Right lobe of liver (tissue), 6 donors: Measurements from ENCODE around the gene MBNL2. TPM values are rescaled to one million over a fixed set of nuclear protein-coding genes. Genes with fewer than 3 reads are reported as not detected.

Source experiments
- ATAC-seq, 4 donors: fragments of 200-7000 bp; cut with Tn5 transposase; one replicate each; pipeline ENCODE4 v1.9.1; 2020; ENCODE audit warnings: mild to moderate bottlenecking in 4 of 4, moderate library complexity in 4 of 4
- DNase-seq, 3 donors: peaks; one replicate each; pipeline ENCODE4 v3.0.0-alpha.2; 2020
- H3K27ac ChIP-seq, 3 donors: fragments of 200-600 bp; one replicate each; pipeline ENCODE4 v1.8.0; 2022
- H3K27me3 ChIP-seq, 2 donors: fragments of 200-600 bp; one replicate each; pipeline ENCODE4 v1.8.0; 2022
- H3K36me3 ChIP-seq, 4 donors: fragments of 200-600 bp; sonication (generic) in 1 of 4; one replicate each; pipeline versions ENCODE4 v1.5.1 to v1.8.0; 2017 to 2022; ENCODE audit warnings: control low read depth in 1 of 4
- H3K4me1 ChIP-seq, 4 donors: fragments of 200-600 bp; sonication (generic) in 1 of 4; one replicate each; pipeline versions ENCODE4 v1.5.1 to v1.8.0; 2017 to 2022; ENCODE audit warnings: control low read depth in 1 of 4
- H3K4me3 ChIP-seq, 3 donors: fragments of 200-600 bp; one replicate each; pipeline ENCODE4 v1.8.0; 2022
- H3K9me3 ChIP-seq, 4 donors: fragments of 200-600 bp; sonication (generic) in 1 of 4; one replicate each; pipeline versions ENCODE4 v1.5.1 to v1.8.0; 2017 to 2022; ENCODE audit warnings: control low read depth in 1 of 4
- POLR2A ChIP-seq: fragments of 450-650 bp; IDR thresholded peaks from one replicate; pipeline ENCODE4 v1.6.1; 2017; ENCODE audit warnings: antibody characterized with exemption, mild to moderate bottlenecking
- WGBS: methylation state at CpG from one replicate; pipeline ENCODE4 v1.1.6; 2018; ENCODE audit warnings: low coverage, low lambda C conversion rate; ENCODE audit not compliant: insufficient coverage; ENCODE audit errors: missing lambda C conversion rate; 5-methylcytosine and 5-hydroxymethylcytosine counted together
- intact Hi-C, 2 donors: fragments of 100-400 bp; cut with DNase I; formaldehyde crosslinking; loops; one replicate each; pipeline versions ENCODE4 v1.11.2 to v1.14.1; 2022
- total RNA-seq, 6 experiments: library from RNA; depleted of rRNA in 2 of 6; stranded (reverse); fragments of >200 nt in 2 of 6; fragmentation: NEBNext Ultra II Directional in 3 of 6; extraction: Animal tissue kit (Norgen Biotek cat#: 25700) in 3 of 6; gene quantifications; one replicate each; pipeline versions ENCODE4 v1.1.0 to v1.2.4, GENCODE V29; 2016 to 2023
- TF ChIP-seq, protein P1 (sequence below), 4 donors: fragments of 200-600 bp in 3 of 4; fragments of 450-650 bp in 1 of 4; IDR thresholded peaks; one replicate each; pipeline versions ENCODE4 v1.5.1 to v1.8.0; 2016 to 2022; ENCODE audit warnings: antibody characterized with exemption in 4 of 4, mild to moderate bottlenecking in 2 of 4
- donor health status: DM: no; HTN: yes; CAD: no.
- donor health status: DM: no; HTN: no; CAD: no.
- donor health status: DM: no; HTN: no; CAD: no.
- donor health status: DM: no; HTN: yes; CAD: no.
- donor health status: DM: no; HTN: yes; CAD: no.

MBNL2 gene
- total RNA-seq, 6 experiments from 2014 or later = 30.3 to 135 (median 81.5) TPM

DNA sequence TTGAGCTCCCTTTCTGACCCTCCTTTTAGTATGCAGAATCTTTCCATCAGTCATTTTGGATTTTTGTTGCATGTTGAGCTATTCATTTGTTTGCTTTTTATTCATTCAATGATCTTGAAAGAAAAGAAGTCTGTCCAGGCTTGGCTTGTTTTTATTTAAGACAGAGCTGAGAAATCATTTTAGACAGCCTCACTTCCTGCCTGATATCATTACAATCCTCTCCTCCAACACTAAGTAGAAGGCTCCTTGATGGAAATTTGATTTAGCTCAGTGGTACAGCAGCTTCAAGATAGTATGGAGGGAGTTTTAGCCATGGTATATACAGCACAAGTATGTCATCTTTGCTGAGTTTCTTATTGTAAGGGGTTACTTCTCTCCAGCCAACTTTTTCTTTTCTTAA, 28.4 kb downstream of the MBNL2 start:
- intact Hi-C loops = no loop called here
- Histone ChIP-seq H3K4me1 (peaks cover 0 to 59% (median 27%) of the 10 kb centered on the region in 4 donors), H3K36me3 (no peaks in the 10 kb centered on the region), H3K27ac (peak overlapping the region in 2 of 3 donors; percentile 21 to 39), H3K27me3 (no peaks in the 10 kb centered on the region), H3K9me3 (no peaks in the 10 kb centered on the region), H3K4me3 (no peak overlapping the region)
- DNase-seq (no peak), ATAC-seq (peak in 1 of 4 donors; percentile 20)
- TF ChIP-seq POLR2A = no peak
- TF ChIP-seq, protein P1, sequence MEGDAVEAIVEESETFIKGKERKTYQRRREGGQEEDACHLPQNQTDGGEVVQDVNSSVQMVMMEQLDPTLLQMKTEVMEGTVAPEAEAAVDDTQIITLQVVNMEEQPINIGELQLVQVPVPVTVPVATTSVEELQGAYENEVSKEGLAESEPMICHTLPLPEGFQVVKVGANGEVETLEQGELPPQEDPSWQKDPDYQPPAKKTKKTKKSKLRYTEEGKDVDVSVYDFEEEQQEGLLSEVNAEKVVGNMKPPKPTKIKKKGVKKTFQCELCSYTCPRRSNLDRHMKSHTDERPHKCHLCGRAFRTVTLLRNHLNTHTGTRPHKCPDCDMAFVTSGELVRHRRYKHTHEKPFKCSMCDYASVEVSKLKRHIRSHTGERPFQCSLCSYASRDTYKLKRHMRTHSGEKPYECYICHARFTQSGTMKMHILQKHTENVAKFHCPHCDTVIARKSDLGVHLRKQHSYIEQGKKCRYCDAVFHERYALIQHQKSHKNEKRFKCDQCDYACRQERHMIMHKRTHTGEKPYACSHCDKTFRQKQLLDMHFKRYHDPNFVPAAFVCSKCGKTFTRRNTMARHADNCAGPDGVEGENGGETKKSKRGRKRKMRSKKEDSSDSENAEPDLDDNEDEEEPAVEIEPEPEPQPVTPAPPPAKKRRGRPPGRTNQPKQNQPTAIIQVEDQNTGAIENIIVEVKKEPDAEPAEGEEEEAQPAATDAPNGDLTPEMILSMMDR (IDR thresholded peaks at IDR 0.05) = no peak

- Histone ChIP-seq H3K36me3 (no peaks in the 10 kb centered on the region), H3K4me3 (no peak overlapping the region), H3K9me3 (no peaks in the 10 kb centered on the region), H3K27ac (no peak overlapping the region), H3K27me3 (no peaks in the 10 kb centered on the region), H3K4me1 (peaks cover 7 to 68% (median 32%) of the 10 kb centered on the region in 4 donors)
- DNase-seq (no peak), ATAC-seq (no peak)
- 100% methylated on average over 1 of the region's 1 CpG for WGBS
- intact Hi-C loops = no loop called here
- TF ChIP-seq POLR2A = no peak
- TF ChIP-seq, protein P1 (IDR thresholded peaks at IDR 0.05) = no peak
These were observed 30.6 kb downstream of the MBNL2 start for GRCh38 chr13:97252735-97253134.

GRCh38 chr13:97253581-97254293, 31.6 kb downstream of the MBNL2 start:
- H3K4me3 ChIP-seq = no peak overlapping the region

DNA sequence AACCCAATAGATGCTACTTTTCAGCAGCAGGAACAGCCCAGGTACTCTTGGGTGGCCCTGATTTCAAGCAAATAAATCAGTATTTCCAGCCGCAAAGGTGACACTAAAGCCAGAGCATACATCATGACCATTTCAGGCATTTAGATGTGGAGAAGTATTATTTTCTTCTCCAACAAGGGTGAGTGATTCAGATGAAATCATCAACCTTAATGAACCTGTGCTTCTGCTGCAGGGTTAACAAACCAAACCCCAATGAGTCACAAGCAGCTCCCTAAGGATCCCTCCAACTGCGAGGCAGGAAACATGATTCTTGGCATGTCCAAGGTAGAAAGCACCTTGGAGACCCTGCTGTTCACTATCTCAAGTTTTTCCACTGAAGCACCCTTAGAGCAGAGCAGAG, 32.7 kb downstream of the MBNL2 start:
- TF ChIP-seq, protein P1 (IDR thresholded peaks at IDR 0.05) = no peak
- no peak for TF ChIP-seq POLR2A
- Histone ChIP-seq H3K4me3 (no peak overlapping the region), H3K27ac (peak overlapping the region; percentile 67 to 93 (median 90)), H3K9me3 (no peaks in the 10 kb centered on the region), H3K27me3 (no peaks in the 10 kb centered on the region), H3K36me3 (no peaks in the 10 kb centered on the region), H3K4me1 (peaks cover 2 to 68% (median 33%) of the 10 kb centered on the region in 4 donors)
- ATAC-seq = no peak
- no peak for DNase-seq
- WGBS = 71% methylated on average over 2 of the region's 2 CpGs
- intact Hi-C loops = no loop called here

More at GRCh38 chr13:97253581-97254293, 31.6 kb downstream of the MBNL2 start:
- no peaks in the 10 kb centered on the region for H3K27me3 ChIP-seq
- TF ChIP-seq, protein P1 (IDR thresholded peaks at IDR 0.05) = no peak
- TF ChIP-seq POLR2A = no peak
- ATAC-seq (no peak), DNase-seq (no peak)
- H3K4me1 ChIP-seq = peaks cover 7 to 68% (median 33%) of the 10 kb centered on the region in 4 donors
- intact Hi-C loops = no loop called here
- H3K9me3 ChIP-seq = no peaks in the 10 kb centered on the region
- WGBS = 94% methylated on average over 8 of the region's 8 CpGs
- peak overlapping the region in 1 of 3 donors; percentile 3 for H3K27ac ChIP-seq
- no peaks in the 10 kb centered on the region for H3K36me3 ChIP-seq
